Esophagus squamous epithelium (tissue), 5 donors: Measurements from ENCODE around the gene FRMPD4. TPM values are rescaled to one million over a fixed set of nuclear protein-coding genes. Genes with fewer than 3 reads are reported as not detected.

Source experiments
- DNase-seq: peaks from one replicate; lab custom pipeline; 2025; lab: John Stamatoyannopoulos, UW
- H3K27ac ChIP-seq, 4 donors: fragments of 200-600 bp; sonication (generic); one replicate each; pipeline ENCODE4 v1.5.1; 2016 to 2019; ENCODE audit warnings: mild to moderate bottlenecking in 1 of 4
- H3K27me3 ChIP-seq, 4 donors: fragments of 200-600 bp; sonication (generic); 1 replicate in 3 of 4; 2 replicates in 1 of 4; pipeline versions ENCODE4 v1.5.1 to v1.6.0; 2017 to 2021; ENCODE audit warnings: antibody characterized with exemption in 1 of 4
- H3K36me3 ChIP-seq, 3 donors: fragments of 200-600 bp; sonication (generic); one replicate each; pipeline ENCODE4 v1.5.1; 2016 to 2019
- H3K4me1 ChIP-seq, 3 donors: fragments of 200-600 bp; sonication (generic); one replicate each; pipeline ENCODE4 v1.5.1; 2017 to 2019
- H3K4me3 ChIP-seq, 4 donors: fragments of 200-600 bp; sonication (generic); 1 replicate in 3 of 4; 2 replicates in 1 of 4; pipeline ENCODE4 v1.5.1; 2016 to 2019; ENCODE audit warnings: mild to moderate bottlenecking in 2 of 4, moderate library complexity in 1 of 4
- H3K9me3 ChIP-seq, 3 donors: fragments of 200-600 bp; sonication (generic); one replicate each; pipeline ENCODE4 v1.5.1; 2016 to 2019
- CTCF ChIP-seq, 6 experiments: fragments of 450-650 bp in 4 of 6; fragments of 200-600 bp in 2 of 6; sonication (generic) in 2 of 6; IDR thresholded peaks; one replicate each; pipeline ENCODE4 v1.5.1; 2016 to 2019; ENCODE audit warnings: antibody characterized with exemption in 6 of 6, mild to moderate bottlenecking in 4 of 6, moderate library complexity in 4 of 6
- POLR2A ChIP-seq, 4 donors: fragments of 450-650 bp; IDR thresholded peaks; one replicate each; pipeline ENCODE4 v1.6.1; 2017; ENCODE audit warnings: antibody characterized with exemption in 4 of 4, mild to moderate bottlenecking in 4 of 4, moderate library complexity in 3 of 4
- WGBS, 2 donors: methylation state at CpG; one replicate each; pipeline ENCODE4 v1.1.5; 2018; 5-methylcytosine and 5-hydroxymethylcytosine counted together
- intact Hi-C: fragments of 100-400 bp; cut with DNase I; formaldehyde crosslinking; loops from one replicate; pipeline ENCODE4 v1.15.0; 2022
- total RNA-seq, 4 donors: library from RNA; depleted of rRNA; stranded (reverse); fragments of >200 nt; gene quantifications; one replicate each; pipeline ENCODE4 v1.1.0, GENCODE V29; 2016
- donor health status: DM: yes; HTN: yes; CAD: no.

Gene FRMPD4
- total RNA-seq, 4 donors from 2014 or later = under 0.01 to 0.06 TPM; not detected in 2

GRCh38 chrX:12580548-12580947 is 442.3 kb downstream of the FRMPD4 start:
- Histone ChIP-seq H3K4me1 (no peaks in the 10 kb centered on the region), H3K27ac (no peak overlapping the region), H3K36me3 (no peaks in the 10 kb centered on the region), H3K4me3 (no peak overlapping the region), H3K27me3 (no peaks in the 10 kb centered on the region), H3K9me3 (no peaks in the 10 kb centered on the region)
- intact Hi-C loops = no loop called here
- 33 to 36% methylated on average over 3 of the region's 3 CpGs for WGBS, 2 donors
- DNase-seq = no peak
- TF ChIP-seq CTCF (IDR thresholded peaks at IDR 0.05) (no peak), POLR2A (IDR thresholded peaks at IDR 0.05) (no peak)

GRCh38 chrX:12581546-12581945 is 443.3 kb downstream of the FRMPD4 start:
- H3K27ac ChIP-seq = no peak overlapping the region

GRCh38 chrX:12582649-12583048 is 444.4 kb downstream of the FRMPD4 start:
- WGBS, 2 donors = 59 to 67% methylated on average over 4 of the region's 4 CpGs

More at GRCh38 chrX:12581546-12581945, 443.3 kb downstream of the FRMPD4 start:
- no peak for DNase-seq
- intact Hi-C loops = no loop called here
- 23 to 47% methylated on average over 4 of the region's 4 CpGs for WGBS, 2 donors
- no peak for TF ChIP-seq CTCF (IDR thresholded peaks at IDR 0.05)
- TF ChIP-seq POLR2A (IDR thresholded peaks at IDR 0.05) = no peak
- Histone ChIP-seq H3K4me1 (no peaks in the 10 kb centered on the region), H3K36me3 (no peaks in the 10 kb centered on the region), H3K4me3 (no peak overlapping the region), H3K9me3 (no peaks in the 10 kb centered on the region), H3K27me3 (no peaks in the 10 kb centered on the region)

GRCh38 chrX:12583543-12583942 is 445.3 kb downstream of the FRMPD4 start:
- H3K27me3 ChIP-seq = no peaks in the 10 kb centered on the region
- no peaks in the 10 kb centered on the region for H3K9me3 ChIP-seq
- DNase-seq = no peak
- H3K4me1 ChIP-seq = no peaks in the 10 kb centered on the region
- no peak overlapping the region for H3K27ac ChIP-seq
- TF ChIP-seq POLR2A (IDR thresholded peaks at IDR 0.05) = no peak
- no peak for TF ChIP-seq CTCF (IDR thresholded peaks at IDR 0.05)
- intact Hi-C loops = no loop called here
- no peak overlapping the region for H3K4me3 ChIP-seq
- H3K36me3 ChIP-seq = no peaks in the 10 kb centered on the region
- WGBS, 2 donors = no CpG with 5 or more reads among the region's 25 CpGs

More at GRCh38 chrX:12582649-12583048, 444.4 kb downstream of the FRMPD4 start:
- H3K9me3 ChIP-seq = no peaks in the 10 kb centered on the region
- TF ChIP-seq CTCF (IDR thresholded peaks at IDR 0.05) = no peak
- TF ChIP-seq POLR2A (IDR thresholded peaks at IDR 0.05) = no peak
- no peak for DNase-seq
- no peaks in the 10 kb centered on the region for H3K27me3 ChIP-seq
- H3K36me3 ChIP-seq = no peaks in the 10 kb centered on the region
- intact Hi-C loops = no loop called here
- H3K4me3 ChIP-seq = no peak overlapping the region
- no peak overlapping the region for H3K27ac ChIP-seq
- H3K4me1 ChIP-seq = no peaks in the 10 kb centered on the region

- WGBS, 2 donors = 79% methylated on average over 1 of the region's 1 CpG; no CpG with 5 or more reads in 1 of the 2 donors
- H3K27me3 ChIP-seq = no peaks in the 10 kb centered on the region
- intact Hi-C loops = no loop called here
These were observed 457.4 kb downstream of the FRMPD4 start for GRCh38 chrX:12595720-12596119.

More at GRCh38 chrX:12595720-12596119, 457.4 kb downstream of the FRMPD4 start:
- H3K36me3 ChIP-seq = no peaks in the 10 kb centered on the region
- no peaks in the 10 kb centered on the region for H3K9me3 ChIP-seq
- no peaks in the 10 kb centered on the region for H3K4me1 ChIP-seq
- TF ChIP-seq POLR2A (IDR thresholded peaks at IDR 0.05) (no peak), CTCF (IDR thresholded peaks at IDR 0.05) (no peak)
- no peak overlapping the region for H3K4me3 ChIP-seq
- no peak for DNase-seq
- no peak overlapping the region for H3K27ac ChIP-seq
